Fibroblast of skin of right biceps (primary cell): ENCODE results near the gene CABLES2.
A peak's percentile ranks its signal among the peaks of the same experiment; 100 is the strongest.

Experiments
- DNase-seq: peaks from one replicate; pipeline ENCODE4 v3.0.0-alpha.2; 2013

Gene CABLES2

GRCh38 chr20:62417981-62418708, 11.1 kb upstream of the CABLES2 start:
- no peak for DNase-seq

- DNase-seq: no peak
These were observed 9.9 kb upstream of the CABLES2 start for GRCh38 chr20:62416651-62417637.

GRCh38 chr20:62415354-62416111, 8.4 kb upstream of the CABLES2 start:
- DNase-seq: no peak

GRCh38 chr20:62413896-62414481, 6.9 kb upstream of the CABLES2 start:
- DNase-seq: no peak

- no peak for DNase-seq
These were observed 6.0 kb upstream of the CABLES2 start for GRCh38 chr20:62413025-62413570.

- no peak for DNase-seq
These were observed 5.3 kb upstream of the CABLES2 start for GRCh38 chr20:62412194-62413024.

- no peak for DNase-seq
These were observed 4.6 kb upstream of the CABLES2 start for GRCh38 chr20:62411479-62412193.

- no peak for DNase-seq
These were observed 3.8 kb upstream of the CABLES2 start for GRCh38 chr20:62410746-62411478.

- peak; percentile 8 for DNase-seq
These were observed 3.1 kb upstream of the CABLES2 start for GRCh38 chr20:62409931-62410745.

GRCh38 chr20:62409086-62409853, 2.2 kb upstream of the CABLES2 start:
- DNase-seq: no peak

GRCh38 chr20:62408640-62409039, 1.6 kb upstream of the CABLES2 start:
- DNase-seq: no peak

- no peak for DNase-seq
These were observed 970 bp upstream of the CABLES2 start for GRCh38 chr20:62408055-62408454.

GRCh38 chr20:62406635-62407176, 379 bp downstream of the CABLES2 start:
- no peak for DNase-seq

- no peak for DNase-seq
These were observed 1.0 kb downstream of the CABLES2 start for GRCh38 chr20:62405981-62406513.

- peak; percentile 37 for DNase-seq
These were observed 1.7 kb downstream of the CABLES2 start for GRCh38 chr20:62405108-62405980.

GRCh38 chr20:62404761-62405107, 2.4 kb downstream of the CABLES2 start:
- DNase-seq: no peak
